ENCODE measurements around the gene MED13L. TPM values are rescaled to one million over a fixed set of nuclear protein-coding genes. Genes with fewer than 3 reads are reported as not detected.

The MED13L gene
- polyA plus RNA-seq, 1 donor (not counting 4 experiments of a cell fraction or from before 2014, with no cell fraction given) = 31.7 TPM

DNA sequence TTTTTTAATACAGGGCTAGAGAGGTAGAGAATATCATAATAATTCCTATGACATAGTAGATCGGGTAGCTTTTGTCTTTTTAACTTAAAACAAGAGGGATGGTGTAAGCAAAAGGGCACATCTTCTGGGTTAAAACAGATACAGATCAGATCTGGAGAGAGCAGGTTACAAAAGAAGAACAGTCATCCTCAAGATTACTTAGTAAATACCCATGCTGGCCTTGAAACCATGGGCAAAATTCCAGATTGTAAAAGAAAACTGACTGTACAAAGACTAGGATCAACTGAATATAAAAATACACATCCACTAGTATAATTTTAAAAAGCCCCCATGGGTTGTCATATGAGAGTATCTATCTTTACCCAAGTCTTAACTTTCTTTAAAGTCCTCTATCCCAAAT, 76.7 kb downstream of the MED13L start:
- Histone ChIP-seq H3K9ac (ENCODE audit: control insufficient read depth, extremely low read depth, insufficient read depth, low read length) (no peak overlapping the region), H4K20me1 (ENCODE audit: control insufficient read depth, extremely low read depth, insufficient read depth, low read length) (no peaks in the 10 kb centered on the region), H3K4me3 (ENCODE audit: control insufficient read depth in 2 of 3, extremely low read depth in 1 of 3, insufficient read depth in 2 of 3, low read depth in 1 of 3, low read length in 3 of 3) (no peak overlapping the region), H3K27ac (ENCODE audit: control insufficient read depth, insufficient read depth, low read length) (no peak overlapping the region), H3K4me1 (ENCODE audit: control insufficient read depth, extremely low read depth, insufficient read depth, low read length) (no peaks in the 10 kb centered on the region), H3K4me2 (ENCODE audit: control insufficient read depth, extremely low read depth, insufficient read depth, low read depth, low read length) (no peak overlapping the region), H3K9me1 (ENCODE audit: control insufficient read depth, extremely low read depth, insufficient read depth, low read length) (peaks cover 2% of the 10 kb centered on the region), H3K79me2 (ENCODE audit: control insufficient read depth, insufficient read depth, low read length) (peaks cover 83% of the 10 kb centered on the region), H3K27me3 (ENCODE audit: control insufficient read depth, extremely low read depth, insufficient read depth, low read length) (no peaks in the 10 kb centered on the region), H3K36me3 (ENCODE audit: control insufficient read depth in 2 of 2, extremely low read depth in 1 of 2, insufficient read depth in 2 of 2, low read length in 2 of 2) (peaks cover 0 to 1% of the 10 kb centered on the region in 2 experiments), H3K9me3 (ENCODE audit: control insufficient read depth, low read depth, low read length) (no peaks in the 10 kb centered on the region), H2AFZ (ENCODE audit: control insufficient read depth, low read length) (no peak overlapping the region)
- TF ChIP-seq EZH2 (IDR thresholded peaks at IDR 0.05; ENCODE audit: low read length) = no peak
- TF ChIP-seq, protein P1, sequence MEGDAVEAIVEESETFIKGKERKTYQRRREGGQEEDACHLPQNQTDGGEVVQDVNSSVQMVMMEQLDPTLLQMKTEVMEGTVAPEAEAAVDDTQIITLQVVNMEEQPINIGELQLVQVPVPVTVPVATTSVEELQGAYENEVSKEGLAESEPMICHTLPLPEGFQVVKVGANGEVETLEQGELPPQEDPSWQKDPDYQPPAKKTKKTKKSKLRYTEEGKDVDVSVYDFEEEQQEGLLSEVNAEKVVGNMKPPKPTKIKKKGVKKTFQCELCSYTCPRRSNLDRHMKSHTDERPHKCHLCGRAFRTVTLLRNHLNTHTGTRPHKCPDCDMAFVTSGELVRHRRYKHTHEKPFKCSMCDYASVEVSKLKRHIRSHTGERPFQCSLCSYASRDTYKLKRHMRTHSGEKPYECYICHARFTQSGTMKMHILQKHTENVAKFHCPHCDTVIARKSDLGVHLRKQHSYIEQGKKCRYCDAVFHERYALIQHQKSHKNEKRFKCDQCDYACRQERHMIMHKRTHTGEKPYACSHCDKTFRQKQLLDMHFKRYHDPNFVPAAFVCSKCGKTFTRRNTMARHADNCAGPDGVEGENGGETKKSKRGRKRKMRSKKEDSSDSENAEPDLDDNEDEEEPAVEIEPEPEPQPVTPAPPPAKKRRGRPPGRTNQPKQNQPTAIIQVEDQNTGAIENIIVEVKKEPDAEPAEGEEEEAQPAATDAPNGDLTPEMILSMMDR (optimal IDR thresholded peaks at IDR 0.05 in 1 of 3, IDR thresholded peaks at IDR 0.05 in 1 of 3, conservative IDR thresholded peaks at IDR 0.05 in 1 of 3; ENCODE audit: extremely low read depth in 1 of 3, insufficient read depth in 2 of 3, low read length in 3 of 3) = no peak
- peak; percentile 13 for FAIRE-seq
- dilution Hi-C loops (cut with MboI; ENCODE audit: extremely low pct_ligation_motif_present, low sequenced_read_pairs) = no loop called here
- DNase-seq (ENCODE audit: low read depth, low spot score) = no peak

DNA sequence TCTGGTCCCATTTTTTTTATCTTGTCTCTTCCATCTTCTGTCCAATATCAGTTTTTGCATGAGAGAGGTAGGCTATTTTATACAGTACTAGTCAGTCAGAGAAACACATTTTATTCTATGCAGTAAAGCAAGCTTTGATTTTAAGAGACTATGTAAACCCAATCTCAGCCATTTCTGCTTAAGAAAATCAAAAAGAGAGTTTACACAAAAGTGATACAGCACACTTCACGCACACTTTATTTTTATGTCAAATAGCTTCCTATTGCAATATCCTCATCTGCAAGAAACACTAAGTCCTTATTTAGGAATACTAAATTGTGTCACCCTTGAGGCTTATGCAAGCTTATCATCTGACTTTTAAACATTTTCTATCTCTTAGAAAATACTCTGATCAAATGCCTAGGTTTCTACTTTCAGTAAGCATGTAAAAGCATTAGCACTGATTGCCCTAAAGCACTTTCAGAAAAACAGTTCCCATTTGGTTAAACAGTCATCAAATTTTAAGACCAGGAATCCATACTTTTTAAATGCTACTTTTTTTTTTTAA, 78.3 kb downstream of the MED13L start:
- Histone ChIP-seq H3K27me3 (ENCODE audit: control insufficient read depth, extremely low read depth, insufficient read depth, low read length) (no peaks in the 10 kb centered on the region), H3K36me3 (ENCODE audit: control insufficient read depth in 2 of 2, extremely low read depth in 1 of 2, insufficient read depth in 2 of 2, low read length in 2 of 2) (peaks cover 0 to 1% of the 10 kb centered on the region in 2 experiments), H4K20me1 (ENCODE audit: control insufficient read depth, extremely low read depth, insufficient read depth, low read length) (peaks cover 6% of the 10 kb centered on the region), H3K4me3 (ENCODE audit: control insufficient read depth in 2 of 3, extremely low read depth in 1 of 3, insufficient read depth in 2 of 3, low read depth in 1 of 3, low read length in 3 of 3) (no peak overlapping the region), H3K79me2 (ENCODE audit: control insufficient read depth, insufficient read depth, low read length) (peaks cover 87% of the 10 kb centered on the region), H3K4me1 (ENCODE audit: control insufficient read depth, extremely low read depth, insufficient read depth, low read length) (no peaks in the 10 kb centered on the region), H3K9ac (ENCODE audit: control insufficient read depth, extremely low read depth, insufficient read depth, low read length) (no peak overlapping the region), H3K9me1 (ENCODE audit: control insufficient read depth, extremely low read depth, insufficient read depth, low read length) (peaks cover 2% of the 10 kb centered on the region), H3K9me3 (ENCODE audit: control insufficient read depth, low read depth, low read length) (no peaks in the 10 kb centered on the region), H3K27ac (ENCODE audit: control insufficient read depth, insufficient read depth, low read length) (no peak overlapping the region), H2AFZ (ENCODE audit: control insufficient read depth, low read length) (no peak overlapping the region), H3K4me2 (ENCODE audit: control insufficient read depth, extremely low read depth, insufficient read depth, low read depth, low read length) (no peak overlapping the region)
- no peak for DNase-seq (ENCODE audit: low read depth, low spot score)
- FAIRE-seq = no peak
- dilution Hi-C loops (cut with MboI; ENCODE audit: extremely low pct_ligation_motif_present, low sequenced_read_pairs) = no loop called here
- no peak for TF ChIP-seq EZH2 (IDR thresholded peaks at IDR 0.05; ENCODE audit: low read length)
- TF ChIP-seq, protein P1 (optimal IDR thresholded peaks at IDR 0.05 in 1 of 3, IDR thresholded peaks at IDR 0.05 in 1 of 3, conservative IDR thresholded peaks at IDR 0.05 in 1 of 3; ENCODE audit: extremely low read depth in 1 of 3, insufficient read depth in 2 of 3, low read length in 3 of 3) = no peak

Measured in keratinocyte (primary cell).